ENCODE data around the gene TBC1D30.
"Not testable (repeated sequence)": the region's sequence is repeated elsewhere in the genome, so short reads cannot be mapped to it uniquely, and the experiment has no call there.

Gene TBC1D30

DNA sequence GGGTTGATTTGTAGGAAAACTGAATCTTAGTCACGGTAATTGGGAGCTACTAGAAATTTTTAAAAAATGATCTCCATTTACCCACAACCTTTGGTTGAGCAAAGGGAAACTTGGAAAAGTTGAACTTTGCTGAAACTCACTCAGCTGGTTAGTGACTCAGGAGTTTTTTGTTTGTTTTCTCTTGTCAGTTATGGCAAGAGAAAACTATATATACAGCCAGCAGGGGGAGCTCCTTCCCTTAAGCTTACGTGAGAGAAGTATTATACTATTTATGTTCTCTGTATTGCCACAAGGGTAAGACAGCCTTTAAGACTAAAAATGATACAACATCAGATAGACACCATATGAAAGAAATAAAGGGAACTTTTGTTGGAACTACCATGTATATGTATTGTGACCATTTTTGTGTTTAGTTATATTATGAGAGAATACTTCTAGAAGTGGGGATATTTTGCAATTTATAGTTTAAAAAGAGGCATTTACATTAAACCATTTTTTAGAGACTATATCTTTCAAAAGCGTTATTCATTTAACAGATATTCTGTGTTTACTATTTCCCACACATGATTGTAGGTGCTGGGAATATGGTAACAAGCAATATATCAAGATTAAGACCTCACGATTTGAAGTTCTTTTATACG, 28.1 kb upstream of the TBC1D30 start:
- TF ChIP-seq, protein P1, sequence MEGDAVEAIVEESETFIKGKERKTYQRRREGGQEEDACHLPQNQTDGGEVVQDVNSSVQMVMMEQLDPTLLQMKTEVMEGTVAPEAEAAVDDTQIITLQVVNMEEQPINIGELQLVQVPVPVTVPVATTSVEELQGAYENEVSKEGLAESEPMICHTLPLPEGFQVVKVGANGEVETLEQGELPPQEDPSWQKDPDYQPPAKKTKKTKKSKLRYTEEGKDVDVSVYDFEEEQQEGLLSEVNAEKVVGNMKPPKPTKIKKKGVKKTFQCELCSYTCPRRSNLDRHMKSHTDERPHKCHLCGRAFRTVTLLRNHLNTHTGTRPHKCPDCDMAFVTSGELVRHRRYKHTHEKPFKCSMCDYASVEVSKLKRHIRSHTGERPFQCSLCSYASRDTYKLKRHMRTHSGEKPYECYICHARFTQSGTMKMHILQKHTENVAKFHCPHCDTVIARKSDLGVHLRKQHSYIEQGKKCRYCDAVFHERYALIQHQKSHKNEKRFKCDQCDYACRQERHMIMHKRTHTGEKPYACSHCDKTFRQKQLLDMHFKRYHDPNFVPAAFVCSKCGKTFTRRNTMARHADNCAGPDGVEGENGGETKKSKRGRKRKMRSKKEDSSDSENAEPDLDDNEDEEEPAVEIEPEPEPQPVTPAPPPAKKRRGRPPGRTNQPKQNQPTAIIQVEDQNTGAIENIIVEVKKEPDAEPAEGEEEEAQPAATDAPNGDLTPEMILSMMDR (IDR thresholded peaks at IDR 0.05; ENCODE audit: borderline replicate concordance, insufficient read depth, low read depth, low read length) = peak; percentile 51; the same call in 1 of the 2 replicates
- no peak overlapping the region for H3K4me3 ChIP-seq (ENCODE audit: low read depth, low read length)

DNA sequence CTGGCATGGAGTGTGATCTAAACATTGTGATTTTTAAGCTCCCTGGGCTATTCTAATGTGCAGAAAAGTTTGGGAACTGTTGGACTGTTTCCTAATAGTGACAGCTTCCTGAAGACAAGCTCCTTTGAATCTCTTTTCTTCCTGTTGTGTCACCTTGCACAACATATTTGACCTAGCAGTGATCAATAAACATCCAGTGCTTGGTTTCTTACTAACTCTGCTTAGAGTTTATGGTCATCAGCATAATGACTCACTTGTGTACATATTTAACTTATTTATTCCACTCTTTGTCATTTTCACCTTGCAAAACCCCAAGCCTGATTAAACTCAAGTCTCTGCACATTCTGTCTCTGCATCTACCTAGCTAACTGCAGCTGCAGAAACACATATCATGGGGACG, 27.3 kb upstream of the TBC1D30 start:
- TF ChIP-seq, protein P1 (IDR thresholded peaks at IDR 0.05; ENCODE audit: borderline replicate concordance, insufficient read depth, low read depth, low read length) = no peak
- H3K4me3 ChIP-seq (ENCODE audit: low read depth, low read length) = no peak overlapping the region

DNA sequence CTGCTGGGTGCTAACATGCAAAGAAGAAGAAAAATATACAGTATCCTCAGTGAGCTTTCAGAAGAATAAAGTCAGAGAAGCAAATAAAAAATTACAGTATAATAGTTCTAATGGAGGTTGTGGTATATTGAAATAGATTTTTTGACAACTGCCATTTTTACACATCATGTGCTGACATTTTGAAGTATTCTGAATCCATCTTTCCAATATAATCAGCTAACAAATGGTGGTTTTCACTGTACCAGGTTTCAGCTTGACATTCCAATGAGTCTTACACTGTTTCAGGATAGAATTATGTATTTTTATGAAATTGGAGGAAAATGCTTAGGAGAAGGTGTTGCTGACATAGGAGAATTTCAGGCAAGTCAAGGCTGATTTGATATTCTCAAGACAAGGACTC, 26.3 kb upstream of the TBC1D30 start:
- TF ChIP-seq, protein P1 (IDR thresholded peaks at IDR 0.05; ENCODE audit: borderline replicate concordance, insufficient read depth, low read depth, low read length) = no peak
- no peak overlapping the region for H3K4me3 ChIP-seq (ENCODE audit: low read depth, low read length)

DNA sequence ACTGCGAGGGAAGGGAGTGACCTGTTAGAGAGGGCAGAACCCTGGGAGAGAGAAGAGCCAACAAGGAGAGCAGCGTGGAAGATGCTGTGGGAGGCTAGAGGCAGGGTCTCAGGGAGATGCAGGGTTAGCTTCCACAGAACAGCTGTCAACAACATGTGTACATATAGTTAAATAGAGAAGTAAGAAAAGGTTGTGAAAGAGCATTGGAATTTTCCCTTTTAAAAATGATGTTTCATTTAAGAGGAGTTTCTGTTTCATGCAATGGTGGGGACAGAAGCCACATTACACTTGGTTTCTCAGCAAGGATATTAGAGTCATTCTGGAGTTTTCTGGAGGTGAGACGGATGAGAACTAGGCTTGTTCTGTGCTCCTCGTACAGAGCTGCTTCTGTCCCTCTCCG, 23.8 kb upstream of the TBC1D30 start:
- H3K4me3 ChIP-seq (ENCODE audit: low read depth, low read length) = no peak overlapping the region
- TF ChIP-seq, protein P1 (IDR thresholded peaks at IDR 0.05; ENCODE audit: borderline replicate concordance, insufficient read depth, low read depth, low read length) = no peak

DNA sequence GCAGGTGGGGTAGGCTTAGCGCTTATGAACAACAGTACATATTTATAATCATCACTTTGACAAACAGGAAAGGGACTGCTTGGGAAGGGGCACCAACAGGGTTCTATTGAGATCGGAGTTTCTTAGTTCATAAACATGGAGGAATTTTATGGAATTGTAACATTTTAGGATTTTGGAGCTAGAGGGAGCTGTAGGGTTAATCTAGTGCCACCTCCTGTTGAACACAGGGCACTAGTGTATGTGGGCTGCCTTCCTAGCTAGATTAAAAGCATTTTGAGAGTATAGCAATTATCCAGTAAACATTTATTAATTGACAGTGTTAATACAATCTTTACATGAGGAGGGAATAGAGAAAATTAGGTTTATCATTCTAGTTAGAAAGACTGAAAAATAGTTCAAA, 23.1 kb upstream of the TBC1D30 start:
- TF ChIP-seq, protein P1 (IDR thresholded peaks at IDR 0.05; ENCODE audit: borderline replicate concordance, insufficient read depth, low read depth, low read length) = no peak
- no peak overlapping the region for H3K4me3 ChIP-seq (ENCODE audit: low read depth, low read length)

DNA sequence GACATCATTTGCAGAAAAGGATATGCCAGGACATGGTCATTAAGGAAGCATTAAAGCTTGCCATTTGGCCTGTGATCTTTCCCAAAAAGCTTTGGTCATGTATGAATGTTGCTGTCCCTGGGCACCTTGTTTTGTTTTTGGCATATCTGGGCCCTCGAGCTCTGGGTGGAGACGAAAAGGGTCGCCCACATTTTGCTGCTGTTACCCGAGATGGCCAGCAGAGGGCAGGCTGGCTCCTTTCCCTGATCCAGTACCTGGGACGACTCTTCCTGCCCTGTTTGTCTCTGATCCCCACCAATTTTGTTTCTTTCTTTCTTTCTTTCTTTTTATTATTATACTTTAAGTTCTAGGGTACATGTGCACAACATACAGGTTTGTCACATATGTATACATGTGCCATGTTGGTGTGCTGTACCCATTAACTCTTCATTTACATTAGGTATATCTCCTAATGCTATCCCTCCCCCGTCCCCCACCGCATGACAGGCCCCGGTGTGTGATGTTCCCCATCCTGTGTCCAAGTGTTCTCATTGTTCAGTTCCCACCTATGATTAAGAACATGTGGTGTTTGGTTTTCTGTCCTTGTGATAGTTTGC, 22.2 kb upstream of the TBC1D30 start:
- TF ChIP-seq, protein P1 (IDR thresholded peaks at IDR 0.05; ENCODE audit: borderline replicate concordance, insufficient read depth, low read depth, low read length) = peak; percentile 88
- H3K4me3 ChIP-seq (ENCODE audit: low read depth, low read length) = not testable (repeated sequence)

DNA sequence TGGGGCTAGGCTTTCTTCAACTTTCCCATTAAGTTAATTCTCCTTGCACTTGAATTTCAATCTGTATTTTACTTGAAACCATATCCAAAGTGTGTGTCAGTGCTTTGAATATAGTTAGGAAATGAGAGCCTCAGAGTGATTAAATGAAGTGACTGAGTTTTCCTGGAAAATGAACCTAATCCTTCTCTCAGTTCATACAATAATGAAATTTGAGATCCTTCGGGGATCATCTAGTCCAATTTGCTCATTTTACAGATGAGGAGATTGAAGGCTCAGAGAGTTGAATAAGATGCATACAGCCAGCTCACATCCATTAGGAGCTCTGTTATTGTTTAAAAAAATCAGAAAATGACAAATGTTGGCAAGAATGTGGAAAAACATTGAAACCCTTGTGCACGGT, 18.3 kb upstream of the TBC1D30 start:
- H3K4me3 ChIP-seq (ENCODE audit: low read depth, low read length) = no peak overlapping the region
- TF ChIP-seq, protein P1 (IDR thresholded peaks at IDR 0.05; ENCODE audit: borderline replicate concordance, insufficient read depth, low read depth, low read length) = no peak
